ENCODE measurements around the gene WDFY2.
"Not testable (repeated sequence)": the region's sequence is repeated elsewhere in the genome, so short reads cannot be mapped to it uniquely, and the experiment has no call there.

Gene WDFY2

GRCh38 chr13:51678420-51678819 lies 94.2 kb downstream of the WDFY2 start:
- no peaks in the 10 kb centered on the region for H3K27me3 ChIP-seq (ENCODE audit: insufficient read depth, low read length)
- H3K4me1 ChIP-seq (ENCODE audit: insufficient read depth, low read length), result no peaks in the 10 kb centered on the region
- H3K36me3 ChIP-seq (ENCODE audit: insufficient read depth, low read length), result no peaks in the 10 kb centered on the region
- no peak overlapping the region for H3K4me3 ChIP-seq (ENCODE audit: low read length)
- H2AFZ ChIP-seq (ENCODE audit: low read depth, low read length), result no peak overlapping the region
- no peaks in the 10 kb centered on the region for H3K9me3 ChIP-seq (ENCODE audit: low read length)

GRCh38 chr13:51679616-51680015 lies 95.4 kb downstream of the WDFY2 start:
- Histone ChIP-seq H2AFZ (ENCODE audit: low read depth, low read length) (no peak overlapping the region), H3K27me3 (ENCODE audit: insufficient read depth, low read length) (no peaks in the 10 kb centered on the region), H3K9me3 (ENCODE audit: low read length) (no peaks in the 10 kb centered on the region)

GRCh38 chr13:51681037-51681678 lies 96.9 kb downstream of the WDFY2 start:
- Histone ChIP-seq H3K4me3 (ENCODE audit: low read length) (no peak overlapping the region), H2AFZ (ENCODE audit: low read depth, low read length) (no peak overlapping the region), H3K36me3 (ENCODE audit: insufficient read depth, low read length) (no peaks in the 10 kb centered on the region), H3K9me3 (ENCODE audit: low read length) (no peaks in the 10 kb centered on the region), H3K27me3 (ENCODE audit: insufficient read depth, low read length) (no peaks in the 10 kb centered on the region), H3K4me1 (ENCODE audit: insufficient read depth, low read length) (no peaks in the 10 kb centered on the region)

More at GRCh38 chr13:51679616-51680015, 95.4 kb downstream of the WDFY2 start:
- Histone ChIP-seq H3K4me3 (ENCODE audit: low read length) (no peak overlapping the region), H3K36me3 (ENCODE audit: insufficient read depth, low read length) (no peaks in the 10 kb centered on the region), H3K4me1 (ENCODE audit: insufficient read depth, low read length) (no peaks in the 10 kb centered on the region)

GRCh38 chr13:51682686-51683085 lies 98.4 kb downstream of the WDFY2 start:
- Histone ChIP-seq H3K27me3 (ENCODE audit: insufficient read depth, low read length) (no peaks in the 10 kb centered on the region), H3K4me1 (ENCODE audit: insufficient read depth, low read length) (no peaks in the 10 kb centered on the region), H2AFZ (ENCODE audit: low read depth, low read length) (no peak overlapping the region), H3K4me3 (ENCODE audit: low read length) (no peak overlapping the region), H3K9me3 (ENCODE audit: low read length) (no peaks in the 10 kb centered on the region), H3K36me3 (ENCODE audit: insufficient read depth, low read length) (no peaks in the 10 kb centered on the region)

- Histone ChIP-seq H3K4me3 (ENCODE audit: low read length) (no peak overlapping the region), H3K4me1 (ENCODE audit: insufficient read depth, low read length) (peaks cover 6% of the 10 kb centered on the region), H3K36me3 (ENCODE audit: insufficient read depth, low read length) (no peaks in the 10 kb centered on the region), H3K27me3 (ENCODE audit: insufficient read depth, low read length) (no peaks in the 10 kb centered on the region), H3K9me3 (ENCODE audit: low read length) (no peaks in the 10 kb centered on the region), H2AFZ (ENCODE audit: low read depth, low read length) (no peak overlapping the region)
Observed at GRCh38 chr13:51683597-51683996, 99.3 kb downstream of the WDFY2 start.

- Histone ChIP-seq H3K36me3 (ENCODE audit: insufficient read depth, low read length) (no peaks in the 10 kb centered on the region), H3K4me3 (ENCODE audit: low read length) (no peak overlapping the region), H2AFZ (ENCODE audit: low read depth, low read length) (no peak overlapping the region), H3K27me3 (ENCODE audit: insufficient read depth, low read length) (no peaks in the 10 kb centered on the region), H3K4me1 (ENCODE audit: insufficient read depth, low read length) (peaks cover 9% of the 10 kb centered on the region), H3K9me3 (ENCODE audit: low read length) (no peaks in the 10 kb centered on the region)
Observed at GRCh38 chr13:51684076-51684475, 99.8 kb downstream of the WDFY2 start.

- Histone ChIP-seq H3K9me3 (ENCODE audit: low read length) (no peaks in the 10 kb centered on the region), H3K4me3 (ENCODE audit: low read length) (no peak overlapping the region), H3K4me1 (ENCODE audit: insufficient read depth, low read length) (peaks cover 17% of the 10 kb centered on the region), H3K27me3 (ENCODE audit: insufficient read depth, low read length) (no peaks in the 10 kb centered on the region), H2AFZ (ENCODE audit: low read depth, low read length) (no peak overlapping the region), H3K36me3 (ENCODE audit: insufficient read depth, low read length) (no peaks in the 10 kb centered on the region)
Observed at GRCh38 chr13:51687947-51688714, 103.9 kb downstream of the WDFY2 start.

GRCh38 chr13:51688937-51689662 lies 104.8 kb downstream of the WDFY2 start:
- no peaks in the 10 kb centered on the region for H3K27me3 ChIP-seq (ENCODE audit: insufficient read depth, low read length)
- no peaks in the 10 kb centered on the region for H3K36me3 ChIP-seq (ENCODE audit: insufficient read depth, low read length)
- H3K4me3 ChIP-seq (ENCODE audit: low read length), result no peak overlapping the region
- no peak overlapping the region for H2AFZ ChIP-seq (ENCODE audit: low read depth, low read length)
- no peaks in the 10 kb centered on the region for H3K9me3 ChIP-seq (ENCODE audit: low read length)
- H3K4me1 ChIP-seq (ENCODE audit: insufficient read depth, low read length), result peaks cover 17% of the 10 kb centered on the region

- Histone ChIP-seq H3K4me1 (ENCODE audit: insufficient read depth, low read length) (peaks cover 17% of the 10 kb centered on the region), H3K9me3 (ENCODE audit: low read length) (no peaks in the 10 kb centered on the region), H2AFZ (ENCODE audit: low read depth, low read length) (no peak overlapping the region), H3K4me3 (ENCODE audit: low read length) (no peak overlapping the region), H3K36me3 (ENCODE audit: insufficient read depth, low read length) (no peaks in the 10 kb centered on the region), H3K27me3 (ENCODE audit: insufficient read depth, low read length) (no peaks in the 10 kb centered on the region)
Observed at GRCh38 chr13:51689663-51689996, 105.4 kb downstream of the WDFY2 start.

- H3K27me3 ChIP-seq (ENCODE audit: insufficient read depth, low read length); H3K9me3 ChIP-seq (ENCODE audit: low read length); H3K4me3 ChIP-seq (ENCODE audit: low read length); H3K36me3 ChIP-seq (ENCODE audit: insufficient read depth, low read length); H3K4me1 ChIP-seq (ENCODE audit: insufficient read depth, low read length); H2AFZ ChIP-seq (ENCODE audit: low read depth, low read length): not testable (repeated sequence)
Observed at GRCh38 chr13:51695677-51696076, 111.4 kb downstream of the WDFY2 start.

- Histone ChIP-seq H3K36me3 (ENCODE audit: insufficient read depth, low read length) (no peaks in the 10 kb centered on the region), H3K9me3 (ENCODE audit: low read length) (peaks cover 2% of the 10 kb centered on the region), H3K4me3 (ENCODE audit: low read length) (no peak overlapping the region), H3K27me3 (ENCODE audit: insufficient read depth, low read length) (no peaks in the 10 kb centered on the region), H3K4me1 (ENCODE audit: insufficient read depth, low read length) (no peaks in the 10 kb centered on the region), H2AFZ (ENCODE audit: low read depth, low read length) (no peak overlapping the region)
Observed at GRCh38 chr13:51697181-51697580, 112.9 kb downstream of the WDFY2 start.

GRCh38 chr13:51697855-51698254 lies 113.6 kb downstream of the WDFY2 start:
- H3K36me3 ChIP-seq (ENCODE audit: insufficient read depth, low read length), result no peaks in the 10 kb centered on the region
- H3K4me1 ChIP-seq (ENCODE audit: insufficient read depth, low read length), result no peaks in the 10 kb centered on the region
- H3K4me3 ChIP-seq (ENCODE audit: low read length), result no peak overlapping the region
- peaks cover 2% of the 10 kb centered on the region for H3K9me3 ChIP-seq (ENCODE audit: low read length)
- no peaks in the 10 kb centered on the region for H3K27me3 ChIP-seq (ENCODE audit: insufficient read depth, low read length)
- no peak overlapping the region for H2AFZ ChIP-seq (ENCODE audit: low read depth, low read length)

- Histone ChIP-seq H3K9me3 (ENCODE audit: low read length) (peaks cover 2% of the 10 kb centered on the region), H2AFZ (ENCODE audit: low read depth, low read length) (no peak overlapping the region), H3K36me3 (ENCODE audit: insufficient read depth, low read length) (no peaks in the 10 kb centered on the region), H3K4me3 (ENCODE audit: low read length) (no peak overlapping the region), H3K27me3 (ENCODE audit: insufficient read depth, low read length) (no peaks in the 10 kb centered on the region), H3K4me1 (ENCODE audit: insufficient read depth, low read length) (no peaks in the 10 kb centered on the region)
Observed at GRCh38 chr13:51698352-51698751, 114.1 kb downstream of the WDFY2 start.

Measured in neuron (in vitro differentiated cells).